MM.1S (cell line): Measurements from ENCODE around the gene MLLT10.

Experiments used
- EZH2 ChIP-seq: fragments of 300-600 bp; sonication (generic); optimal IDR thresholded peaks from 2 replicates; pipeline ENCODE3; 2017; ENCODE audit warnings: low read depth, mild to moderate bottlenecking, antibody characterized with exemption, low read length, mixed read lengths
- EZH2phosphoT487 ChIP-seq: fragments of 300-600 bp; sonication (generic); IDR thresholded peaks from 2 replicates; pipeline ENCODE4 v1.6.1; 2018; ENCODE audit warnings: antibody characterized with exemption, low read length
- TF ChIP-seq, protein P1 (sequence below): fragments of 300-600 bp; sonication (generic); IDR thresholded peaks from 2 replicates; pipeline ENCODE4 v1.5.1; 2016; ENCODE audit warnings: antibody characterized with exemption, low read length, mixed read lengths

- TF ChIP-seq, protein P1, sequence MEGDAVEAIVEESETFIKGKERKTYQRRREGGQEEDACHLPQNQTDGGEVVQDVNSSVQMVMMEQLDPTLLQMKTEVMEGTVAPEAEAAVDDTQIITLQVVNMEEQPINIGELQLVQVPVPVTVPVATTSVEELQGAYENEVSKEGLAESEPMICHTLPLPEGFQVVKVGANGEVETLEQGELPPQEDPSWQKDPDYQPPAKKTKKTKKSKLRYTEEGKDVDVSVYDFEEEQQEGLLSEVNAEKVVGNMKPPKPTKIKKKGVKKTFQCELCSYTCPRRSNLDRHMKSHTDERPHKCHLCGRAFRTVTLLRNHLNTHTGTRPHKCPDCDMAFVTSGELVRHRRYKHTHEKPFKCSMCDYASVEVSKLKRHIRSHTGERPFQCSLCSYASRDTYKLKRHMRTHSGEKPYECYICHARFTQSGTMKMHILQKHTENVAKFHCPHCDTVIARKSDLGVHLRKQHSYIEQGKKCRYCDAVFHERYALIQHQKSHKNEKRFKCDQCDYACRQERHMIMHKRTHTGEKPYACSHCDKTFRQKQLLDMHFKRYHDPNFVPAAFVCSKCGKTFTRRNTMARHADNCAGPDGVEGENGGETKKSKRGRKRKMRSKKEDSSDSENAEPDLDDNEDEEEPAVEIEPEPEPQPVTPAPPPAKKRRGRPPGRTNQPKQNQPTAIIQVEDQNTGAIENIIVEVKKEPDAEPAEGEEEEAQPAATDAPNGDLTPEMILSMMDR: no peak
- TF ChIP-seq EZH2phosphoT487 (no peak), EZH2 (no peak)
Measured at GRCh38 chr10:21634599-21635365, 100.8 kb downstream of the MLLT10 start.
